ENCODE results near the gene KCNH4. TPM values are rescaled to one million over a fixed set of nuclear protein-coding genes. Genes with fewer than 3 reads are reported as not detected.
"Not testable (repeated sequence)": the region's sequence is repeated elsewhere in the genome, so short reads cannot be mapped to it uniquely, and the experiment has no call there.

Gene KCNH4
- total and polyA plus RNA-seq, 12 donors, result 0.13 to 1.0 (median 0.19) TPM; not detected in 2

GRCh38 chr17:42187833-42188232, 6.9 kb upstream of the KCNH4 start:
- TF ChIP-seq, protein P1, sequence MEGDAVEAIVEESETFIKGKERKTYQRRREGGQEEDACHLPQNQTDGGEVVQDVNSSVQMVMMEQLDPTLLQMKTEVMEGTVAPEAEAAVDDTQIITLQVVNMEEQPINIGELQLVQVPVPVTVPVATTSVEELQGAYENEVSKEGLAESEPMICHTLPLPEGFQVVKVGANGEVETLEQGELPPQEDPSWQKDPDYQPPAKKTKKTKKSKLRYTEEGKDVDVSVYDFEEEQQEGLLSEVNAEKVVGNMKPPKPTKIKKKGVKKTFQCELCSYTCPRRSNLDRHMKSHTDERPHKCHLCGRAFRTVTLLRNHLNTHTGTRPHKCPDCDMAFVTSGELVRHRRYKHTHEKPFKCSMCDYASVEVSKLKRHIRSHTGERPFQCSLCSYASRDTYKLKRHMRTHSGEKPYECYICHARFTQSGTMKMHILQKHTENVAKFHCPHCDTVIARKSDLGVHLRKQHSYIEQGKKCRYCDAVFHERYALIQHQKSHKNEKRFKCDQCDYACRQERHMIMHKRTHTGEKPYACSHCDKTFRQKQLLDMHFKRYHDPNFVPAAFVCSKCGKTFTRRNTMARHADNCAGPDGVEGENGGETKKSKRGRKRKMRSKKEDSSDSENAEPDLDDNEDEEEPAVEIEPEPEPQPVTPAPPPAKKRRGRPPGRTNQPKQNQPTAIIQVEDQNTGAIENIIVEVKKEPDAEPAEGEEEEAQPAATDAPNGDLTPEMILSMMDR (IDR thresholded peaks at IDR 0.05), result no peak
- no peak for TF ChIP-seq POLR2A (IDR thresholded peaks at IDR 0.05)
- Histone ChIP-seq H3K36me3 (replicated peaks in 1 of 2) (no peaks in the 10 kb centered on the region), H3K9me3 (replicated peaks in 1 of 3) (no peaks in the 10 kb centered on the region), H3K4me1 (replicated peaks in 1 of 2) (peaks cover 9 to 43% of the 10 kb centered on the region in 2 donors), H3K27me3 (no peaks in the 10 kb centered on the region), H3K27ac (no peak overlapping the region), H3K4me3 (no peak overlapping the region)
- DNase-seq, result no peak
- intact Hi-C loops (cut with DNase I), result no loop called here
- 79 to 100% (median 84%) methylated on average over 1 to 2 of the region's 2 CpGs for WGBS, 4 donors

- intact Hi-C loops (cut with DNase I); H3K9me3 ChIP-seq (replicated peaks in 1 of 3); H3K27ac ChIP-seq; H3K36me3 ChIP-seq (replicated peaks in 1 of 2); DNase-seq; H3K4me3 ChIP-seq; H3K27me3 ChIP-seq: not testable (repeated sequence)
- H3K4me1 ChIP-seq (replicated peaks in 1 of 2), result peaks cover 5 to 37% of the 10 kb centered on the region in 2 donors
- WGBS, 4 donors, result 81 to 90% (median 87%) methylated on average over 5 of the region's 5 CpGs
Observed at GRCh38 chr17:42186191-42186590, 5.2 kb upstream of the KCNH4 start.

- H3K4me1 ChIP-seq (replicated peaks in 1 of 2), result peaks cover 12 to 43% of the 10 kb centered on the region in 2 donors
- intact Hi-C loops (cut with DNase I), result no loop called here
- no peak for DNase-seq
- H3K27me3 ChIP-seq, result no peaks in the 10 kb centered on the region
- no peak overlapping the region for H3K4me3 ChIP-seq
- TF ChIP-seq, protein P1 (IDR thresholded peaks at IDR 0.05), result no peak
- no peak for TF ChIP-seq POLR2A (IDR thresholded peaks at IDR 0.05)
- no peaks in the 10 kb centered on the region for H3K9me3 ChIP-seq (replicated peaks in 1 of 3)
- H3K36me3 ChIP-seq (replicated peaks in 1 of 2), result no peaks in the 10 kb centered on the region
- 74 to 93% (median 83%) methylated on average over 4 to 7 of the region's 7 CpGs for WGBS, 4 donors
- no peak overlapping the region for H3K27ac ChIP-seq
Observed at GRCh38 chr17:42185621-42185930, 4.6 kb upstream of the KCNH4 start.

- H3K36me3 ChIP-seq (replicated peaks in 1 of 2), result no peaks in the 10 kb centered on the region
- TF ChIP-seq POLR2A (IDR thresholded peaks at IDR 0.05), result no peak
- TF ChIP-seq, protein P1 (IDR thresholded peaks at IDR 0.05), result no peak
- peak within 1 kb of the TSS in 2 of 4 donors; percentile 25 to 66 for H3K4me3 ChIP-seq
- intact Hi-C loops (cut with DNase I), result loop anchor here (5.0 kb wide), 2 partner anchors 58 to 68 kb away; no protein-coding TSS in a partner anchor
- DNase-seq, result peak in 1 of 7 donors; percentile 21
- no peaks in the 10 kb centered on the region for H3K9me3 ChIP-seq (replicated peaks in 1 of 3)
- peak within 1 kb of the TSS in 2 of 5 donors; percentile 74 to 77 for H3K27ac ChIP-seq
- peaks cover 15 to 46% of the 10 kb centered on the region in 2 donors for H3K4me1 ChIP-seq (replicated peaks in 1 of 2)
- no peaks in the 10 kb centered on the region for H3K27me3 ChIP-seq
- whole genome bisulfite sequencing, 4 donors, result 83 to 87% (median 85%) methylated on average over 6 to 11 of the region's 11 CpGs
Observed at GRCh38 chr17:42184713-42185620, 4.0 kb upstream of the KCNH4 start, which contains the start of gene HCRT. Gene HCRT, minus strand, starts transcription at chr17:42185452. Its CDS starts 87 bp downstream, at chr17:42185365.
